ELF-1 (cell line): ENCODE data around the gene TSPO2.

Experiments used
- DNase-seq: peaks from one replicate; pipeline ENCODE4 v3.0.0-alpha.2; 2016; ENCODE audit warnings: low read depth, low spot score

The TSPO2 gene

GRCh38 chr6:41027241-41027640 lies 15.0 kb upstream of the TSPO2 start:
- no peak for DNase-seq

- peak; percentile 96 for DNase-seq
Measured at GRCh38 chr6:41027799-41028560, 14.3 kb upstream of the TSPO2 start.

- peak; percentile 90 for DNase-seq
Measured at GRCh38 chr6:41028561-41029412, 13.5 kb upstream of the TSPO2 start.

GRCh38 chr6:41032830-41033229 lies 9.4 kb upstream of the TSPO2 start:
- no peak for DNase-seq

- DNase-seq: no peak
Measured at GRCh38 chr6:41033776-41034175, 8.5 kb upstream of the TSPO2 start.

- no peak for DNase-seq
Measured at GRCh38 chr6:41036186-41036585, 6.1 kb upstream of the TSPO2 start.

- no peak for DNase-seq
Measured at GRCh38 chr6:41036601-41037000, 5.7 kb upstream of the TSPO2 start.

GRCh38 chr6:41037107-41037900 lies 5.0 kb upstream of the TSPO2 start:
- no peak for DNase-seq

GRCh38 chr6:41038205-41038604 lies 4.1 kb upstream of the TSPO2 start:
- DNase-seq: no peak

- peak; percentile 72 for DNase-seq
Measured at GRCh38 chr6:41039060-41039998, 2.9 kb upstream of the TSPO2 start, which contains the start of gene UNC5CL. TSS of gene UNC5CL (minus strand) at chr6:41039221. CDS start at chr6:41035074, 4,147 bp downstream.

- DNase-seq: no peak
Measured at GRCh38 chr6:41040101-41040939, 1.9 kb upstream of the TSPO2 start.

GRCh38 chr6:41040940-41041536 lies 1.2 kb upstream of the TSPO2 start:
- DNase-seq: no peak

- DNase-seq: no peak
Measured at GRCh38 chr6:41043151-41043550, 884 bp downstream of the TSPO2 start.

- no peak for DNase-seq
Measured at GRCh38 chr6:41045664-41046063, 3.4 kb downstream of the TSPO2 start.

GRCh38 chr6:41046084-41046483 lies 3.8 kb downstream of the TSPO2 start:
- no peak for DNase-seq

- DNase-seq: no peak
Measured at GRCh38 chr6:41047306-41047705, 5.0 kb downstream of the TSPO2 start.

- DNase-seq: no peak
Measured at GRCh38 chr6:41047745-41048732, 5.8 kb downstream of the TSPO2 start.

GRCh38 chr6:41049521-41049920 lies 7.3 kb downstream of the TSPO2 start:
- peak; percentile 92 for DNase-seq
